HEK293 (cell line): ENCODE data around the gene BST1.
"Not testable (repeated sequence)": the region's sequence is repeated elsewhere in the genome, so short reads cannot be mapped to it uniquely, and the experiment has no call there.

Source experiments
- CTCF ChIA-PET: fragments of 350-600 bp; formaldehyde crosslinking; extraction: SDS; loops from one replicate; lab custom pipeline; 2021; ENCODE audit warnings: antibody characterized with exemption; lab: Yijun Ruan, JAX
- POLR2A ChIA-PET: fragments of 300-600 bp; formaldehyde crosslinking; extraction: SDS; loops from one replicate; lab custom pipeline; 2020; ENCODE audit warnings: antibody characterized with exemption, inconsistent platforms; lab: Yijun Ruan, JAX
- H3K27ac ChIP-seq: fragments of 200-500 bp; sonication (Bioruptor generic); 2 replicates; pipeline ENCODE4 v1.5.1; 2014; ENCODE audit warnings: low read depth, low read length, control low read depth, inconsistent platforms; ENCODE audit errors: extremely low read depth
- H3K36me3 ChIP-seq, 2 experiments: fragments of 200-500 bp in 1 of 2; sonication (Bioruptor generic) in 1 of 2; 1 replicate in 1 of 2; 2 replicates in 1 of 2; pipeline ENCODE4 v1.5.1; 2014 to 2017; ENCODE audit warnings: inconsistent platforms in 2 of 2, low read length in 2 of 2; ENCODE audit not compliant: control insufficient read depth in 2 of 2, insufficient read depth in 1 of 2
- H3K4me1 ChIP-seq: fragments of 200-500 bp; sonication (Bioruptor generic); 2 replicates; pipeline ENCODE4 v1.5.1; 2014; ENCODE audit warnings: mild to moderate bottlenecking, low read length, inconsistent platforms; ENCODE audit not compliant: control insufficient read depth, insufficient read depth
- H3K4me3 ChIP-seq: 2 replicates; pipeline ENCODE4 v1.5.1; 2011; ENCODE audit warnings: low read depth, mild to moderate bottlenecking, control low read depth, low read length, moderate library complexity
- H3K9me3 ChIP-seq: fragments of 200-500 bp; sonication (Bioruptor generic); 2 replicates; pipeline ENCODE4 v1.5.1; 2014; ENCODE audit warnings: low read depth, low read length, inconsistent platforms; ENCODE audit not compliant: control insufficient read depth, insufficient read depth
- PRDM2 ChIP-seq: fragments of 450-650 bp; formaldehyde crosslinking; IDR thresholded peaks from 2 replicates; pipeline ENCODE4 v1.5.1; 2016; ENCODE audit warnings: missing biosample characterization, missing genetic modification characterization, borderline replicate concordance
- PRDM6 ChIP-seq: fragments of 450-650 bp; formaldehyde crosslinking; IDR thresholded peaks from 2 replicates; pipeline ENCODE4 v1.5.1; 2017; ENCODE audit warnings: missing biosample characterization, missing genetic modification characterization
- SCRT2 ChIP-seq: fragments of 450-650 bp; formaldehyde crosslinking; IDR thresholded peaks from 2 replicates; pipeline ENCODE4 v1.5.1; 2016; ENCODE audit warnings: missing biosample characterization, missing genetic modification characterization
- SP7 ChIP-seq: fragments of 450-650 bp; formaldehyde crosslinking; IDR thresholded peaks from 2 replicates; pipeline ENCODE4 v1.5.1; 2016; ENCODE audit warnings: missing biosample characterization, missing genetic modification characterization
- ZNF133 ChIP-seq: fragments of 450-650 bp; formaldehyde crosslinking; IDR thresholded peaks from 2 replicates; pipeline ENCODE4 v1.5.1; 2016; ENCODE audit warnings: missing biosample characterization, missing genetic modification characterization
- ZNF146 ChIP-seq: fragments of 450-650 bp; formaldehyde crosslinking; IDR thresholded peaks from 2 replicates; pipeline ENCODE4 v1.5.1; 2016; ENCODE audit warnings: missing biosample characterization, missing genetic modification characterization
- ZNF449 ChIP-seq: fragments of 450-650 bp; formaldehyde crosslinking; IDR thresholded peaks from 2 replicates; pipeline ENCODE4 v1.5.1; 2017; ENCODE audit warnings: missing biosample characterization, mild to moderate bottlenecking, missing genetic modification characterization, moderate library complexity
- ZNF561 ChIP-seq: fragments of 450-650 bp; IDR thresholded peaks from 2 replicates; pipeline ENCODE4 v1.5.1; 2018; ENCODE audit warnings: missing biosample characterization, missing genetic modification characterization, borderline replicate concordance
- ZNF785 ChIP-seq: fragments of 450-650 bp; formaldehyde crosslinking; IDR thresholded peaks from 2 replicates; pipeline ENCODE4 v1.5.1; 2016; ENCODE audit warnings: missing biosample characterization, missing genetic modification characterization

BST1 gene

GRCh38 chr4:15757054-15757453, 54.2 kb downstream of the BST1 start:
- no peaks in the 10 kb centered on the region for H3K9me3 ChIP-seq
- no peak overlapping the region for H3K27ac ChIP-seq
- H3K4me1 ChIP-seq = no peaks in the 10 kb centered on the region
- H3K4me3 ChIP-seq = no peak overlapping the region
- ChIA-PET POLR2A (no interaction called here), CTCF (interaction anchor here (0.6 to 0.8 kb wide), 3 partner anchors 17 to 321 kb away, joined by 3 to 4 read pairs (median 4); no protein-coding TSS in a partner anchor)
- H3K36me3 ChIP-seq = no peaks in the 10 kb centered on the region
- TF ChIP-seq ZNF785 (tag by site-specific recombination) (no peak), ZNF449 (tag by site-specific recombination) (no peak), PRDM2 (tag by site-specific recombination) (no peak), ZNF561 (tag by site-specific recombination) (no peak), PRDM6 (tag by site-specific recombination) (no peak)

GRCh38 chr4:15758294-15758693, 55.4 kb downstream of the BST1 start:
- Histone ChIP-seq H3K9me3 (no peaks in the 10 kb centered on the region), H3K27ac (no peak overlapping the region), H3K36me3 (no peaks in the 10 kb centered on the region), H3K4me1 (no peaks in the 10 kb centered on the region), H3K4me3 (no peak overlapping the region)
- POLR2A ChIA-PET = no interaction called here
- CTCF ChIA-PET = interaction anchor here (0.7 kb wide), 2 partner anchors 24 to 38 kb away, joined by 3 read pairs; no protein-coding TSS in a partner anchor
- TF ChIP-seq ZNF146 (tag by site-specific recombination) (0 out of 2 replicates have a peak, but pooled peaks have one; percentile 13), ZNF133 (tag by site-specific recombination) (no peak)

GRCh38 chr4:15762460-15762859, 59.6 kb downstream of the BST1 start:
- H3K4me3 ChIP-seq, POLR2A ChIA-PET, H3K27ac ChIP-seq, CTCF ChIA-PET, H3K4me1 ChIP-seq, H3K9me3 ChIP-seq, H3K36me3 ChIP-seq: not testable (repeated sequence)

GRCh38 chr4:15765391-15765790, 62.5 kb downstream of the BST1 start:
- Histone ChIP-seq H3K4me3 (no peak overlapping the region), H3K4me1 (no peaks in the 10 kb centered on the region), H3K9me3 (no peaks in the 10 kb centered on the region), H3K36me3 (no peaks in the 10 kb centered on the region), H3K27ac (no peak overlapping the region)
- CTCF ChIA-PET = interaction anchor here (0.6 to 0.7 kb wide), 2 partner anchors 106 to 286 kb away, joined by 3 read pairs; no protein-coding TSS in a partner anchor
- POLR2A ChIA-PET = no interaction called here
- TF ChIP-seq SCRT2 = peak; percentile 21; the same call in 1 of the 2 replicates
- no peak for TF ChIP-seq SP7 (tag by site-specific recombination)
